T-helper 2 cell treated with Interferon-gamma antibody and Interleukin-4, amounts not matched to agents 100 ng/mL and 5 ng/mL, for 36 hours (primary cell): ENCODE data around the gene DIP2A. TPM values are rescaled to one million over a fixed set of nuclear protein-coding genes. Genes with fewer than 3 reads are reported as not detected.

Source experiments
- intact Hi-C: fragments of 100-400 bp; cut with micrococcal nuclease; formaldehyde crosslinking; loops from one replicate; pipeline ENCODE4 v1.15.1; 2023
- total RNA-seq: library from RNA; stranded (reverse); gene quantifications from 2 replicates; pipeline ENCODE4 v1.2.3, GENCODE V29; 2022

Gene DIP2A
- total RNA-seq, 1 donor from 2014 or later = 47.6 TPM

- intact Hi-C loops = no loop called here
Observed at GRCh38 chr21:46616656-46617055, 158.0 kb downstream of the DIP2A start.

- intact Hi-C loops = no loop called here
Observed at GRCh38 chr21:46617267-46618051, 158.8 kb downstream of the DIP2A start.

- intact Hi-C loops = no loop called here
Observed at GRCh38 chr21:46618738-46619379, 160.2 kb downstream of the DIP2A start.

Other genes starting within 250 kb of the DIP2A start
- 41.0 and 42.0 TPM in 2 replicates for gene LSS, start 230.1 kb upstream of the DIP2A start, total RNA-seq
- gene MCM3AP, start 173.3 kb upstream of the DIP2A start, total RNA-seq = 115 and 118 TPM in 2 replicates
- 9.5 and 10.2 TPM in 2 replicates for gene YBEY, start 172.5 kb upstream of the DIP2A start, total RNA-seq
- gene C21orf58, start 135.0 kb upstream of the DIP2A start, total RNA-seq = 50.0 and 50.3 TPM in 2 replicates
- gene PCNT, start 134.7 kb upstream of the DIP2A start, total RNA-seq = 73.2 and 75.5 TPM in 2 replicates
- gene S100B, start 146.2 kb downstream of the DIP2A start, total RNA-seq = 0.20 TPM in 1 of 2 replicates, not detected in the other
- 91.3 and 92.2 TPM in 2 replicates for gene PRMT2, start 176.8 kb downstream of the DIP2A start, total RNA-seq